Caco-2 (cell line): ENCODE results near the gene UQCRHL. TPM values are rescaled to one million over a fixed set of nuclear protein-coding genes. Genes with fewer than 3 reads are reported as not detected.
"Not testable (repeated sequence)": the region's sequence is repeated elsewhere in the genome, so short reads cannot be mapped to it uniquely, and the experiment has no call there.

ENCODE experiments used
- BruUV-seq: library from RNA; stranded (reverse); fragments of 400-500 nt; replicated peaks from 2 replicates; lab custom pipeline; 2021; lab: Mats Ljungman, UMichigan
- CTCF ChIA-PET: fragments of 300-600 bp; sonication (Branson Sonifier 250); formaldehyde crosslinking; loops from one replicate; lab custom pipeline; 2022; ENCODE audit warnings: antibody characterized with exemption; lab: Charles Lee
- POLR2A ChIA-PET: fragments of 300-600 bp; sonication (Branson Sonifier 250); formaldehyde crosslinking; loops from one replicate; lab custom pipeline; 2022; ENCODE audit warnings: antibody characterized with exemption; lab: Charles Lee
- DNase-seq, 2 experiments: peaks; one replicate each; pipeline versions ENCODE4 v3.0.0 to v3.0.0-alpha.2; 2020 to 2022
- H3K27me3 ChIP-seq: replicated peaks from 2 replicates; pipeline ENCODE4 v1.6.0; 2011; ENCODE audit warnings: low read length; ENCODE audit not compliant: control insufficient read depth, insufficient read depth
- H3K36me3 ChIP-seq: 2 replicates; pipeline ENCODE4 v1.5.1; 2011; ENCODE audit warnings: low read length; ENCODE audit not compliant: control insufficient read depth, insufficient read depth
- H3K4me1 ChIP-seq: fragments of 250-450 bp; sonication (Bioruptor Pico); 2 replicates; pipeline ENCODE4 v1.5.1; 2020; ENCODE audit warnings: mild to moderate bottlenecking
- H3K4me3 ChIP-seq: 2 replicates; pipeline ENCODE4 v1.5.1; 2011; ENCODE audit warnings: low read depth, mild to moderate bottlenecking, control low read depth, low read length
- H3K9me3 ChIP-seq: fragments of 250-450 bp; sonication (Bioruptor Pico); 2 replicates; pipeline ENCODE4 v1.5.1; 2020; ENCODE audit warnings: mild to moderate bottlenecking, moderate library complexity
- H3K27ac Mint-ChIP-seq: one replicate; pipeline ENCODE4 v1.8.0; 2022; ENCODE audit warnings: mixed read lengths; ENCODE audit not compliant: unreplicated experiment
- H3K27me3 Mint-ChIP-seq: one replicate; pipeline ENCODE4 v1.8.0; 2022; ENCODE audit warnings: mixed read lengths; ENCODE audit not compliant: insufficient read depth, unreplicated experiment
- H3K36me3 Mint-ChIP-seq: one replicate; pipeline ENCODE4 v1.8.0; 2022; ENCODE audit warnings: mild to moderate bottlenecking, mixed read lengths; ENCODE audit not compliant: insufficient read depth, unreplicated experiment
- H3K4me1 Mint-ChIP-seq: one replicate; pipeline ENCODE4 v1.8.0; 2022; ENCODE audit warnings: low read depth, mixed read lengths; ENCODE audit not compliant: unreplicated experiment
- H3K4me3 Mint-ChIP-seq: one replicate; pipeline ENCODE4 v1.8.0; 2022; ENCODE audit warnings: mild to moderate bottlenecking, moderate library complexity, mixed read lengths; ENCODE audit not compliant: unreplicated experiment
- H3K9me3 Mint-ChIP-seq: one replicate; pipeline ENCODE4 v1.8.0; 2022; ENCODE audit warnings: mixed read lengths; ENCODE audit not compliant: unreplicated experiment
- CTCF ChIP-seq, 2 experiments: fragments of 200-600 bp in 1 of 2; IDR thresholded peaks; 1 replicate in 1 of 2; 2 replicates in 1 of 2; pipeline versions ENCODE4 v1.5.1 to v1.8.0; 2011 to 2022; ENCODE audit warnings: antibody characterized with exemption in 1 of 2, control low read depth in 1 of 2, inconsistent platforms in 1 of 2, low read depth in 1 of 2, low read length in 1 of 2, mild to moderate bottlenecking in 1 of 2, moderate library complexity in 1 of 2; ENCODE audit not compliant: insufficient read depth in 1 of 2, severe bottlenecking in 1 of 2, unreplicated experiment in 1 of 2
- intact Hi-C: fragments of 100-400 bp; cut with micrococcal nuclease; formaldehyde crosslinking; loops from one replicate; pipeline ENCODE4 v1.10.0; 2022; ENCODE audit not compliant: unreplicated experiment
- total RNA-seq: library from RNA; stranded (reverse); gene quantifications from 2 replicates; pipeline ENCODE4 v1.2.3, GENCODE V29; 2022

The UQCRHL gene
- total RNA-seq, 1 experiment from 2014 or later, result 1.8 TPM

- ChIA-PET CTCF (interaction anchor here (0.6 to 2.4 kb wide), 6 partner anchors 9 to 41 kb away, joined by 3 to 17 read pairs (median 7); partner anchors contain the start of gene SPEN), POLR2A (interaction anchor here (0.6 to 1.6 kb wide), 8 partner anchors 14 to 41 kb away, joined by 4 to 39 read pairs (median 9); partner anchors contain the start of gene SPEN)
- Mint-ChIP-seq H3K4me1 (peaks cover 8% of the 10 kb centered on the region), H3K36me3 (peaks cover 10% of the 10 kb centered on the region), H3K9me3 (no peaks in the 10 kb centered on the region), H3K27ac (no peak overlapping the region), H3K27me3 (no peaks in the 10 kb centered on the region), H3K4me3 (peak overlapping the region; percentile 88)
- TF ChIP-seq CTCF (IDR thresholded peaks at IDR 0.05; ENCODE audit: insufficient read depth in 1 of 2, low read depth in 1 of 2, low read length in 1 of 2, severe bottlenecking in 1 of 2, unreplicated experiment in 1 of 2), result no peak
- no peak for DNase-seq
- H3K4me3 ChIP-seq, result peak overlapping the region; percentile 64
- H3K36me3 ChIP-seq, result no peaks in the 10 kb centered on the region
- no peaks in the 10 kb centered on the region for H3K27me3 ChIP-seq
- intact Hi-C loops, result loop anchor here (10.0 kb wide), 1 partner anchor 218 kb away; the partner anchor contains the start of gene DDI2
- no peaks in the 10 kb centered on the region for H3K9me3 ChIP-seq
- H3K4me1 ChIP-seq, result no peaks in the 10 kb centered on the region
- BruUV-seq, result no TSS peak
These were observed 25.7 kb upstream of the UQCRHL start for GRCh38 chr1:15833069-15833679.

GRCh38 chr1:15830258-15830657, 22.8 kb upstream of the UQCRHL start:
- Histone ChIP-seq H3K4me1 (no peaks in the 10 kb centered on the region), H3K4me3 (no peak overlapping the region), H3K27me3 (no peaks in the 10 kb centered on the region), H3K9me3 (no peaks in the 10 kb centered on the region), H3K36me3 (no peaks in the 10 kb centered on the region)
- peak overlapping the region; percentile 34 for H3K27ac Mint-ChIP-seq
- H3K9me3 Mint-ChIP-seq, result no peaks in the 10 kb centered on the region
- intact Hi-C loops, result loop anchor here (10.0 kb wide), 1 partner anchor 215 kb away; the partner anchor contains the start of gene DDI2
- no peak for DNase-seq
- ChIA-PET POLR2A (no interaction called here), CTCF (interaction anchor here (1.3 kb wide), 1 partner anchor 15 kb away, joined by 12 read pairs; no protein-coding TSS in a partner anchor)
- H3K27me3 Mint-ChIP-seq, result no peaks in the 10 kb centered on the region
- no TSS peak for BruUV-seq
- TF ChIP-seq CTCF (IDR thresholded peaks at IDR 0.05; ENCODE audit: insufficient read depth in 1 of 2, low read depth in 1 of 2, low read length in 1 of 2, severe bottlenecking in 1 of 2, unreplicated experiment in 1 of 2), result no peak
- H3K4me3 Mint-ChIP-seq, result no peak overlapping the region
- no peaks in the 10 kb centered on the region for H3K36me3 Mint-ChIP-seq
- H3K4me1 Mint-ChIP-seq, result peaks cover 8% of the 10 kb centered on the region

- H3K27me3 Mint-ChIP-seq, H3K9me3 ChIP-seq, H3K36me3 ChIP-seq, BruUV-seq, H3K9me3 Mint-ChIP-seq, DNase-seq, H3K4me3 Mint-ChIP-seq, H3K27ac Mint-ChIP-seq, H3K36me3 Mint-ChIP-seq, H3K4me3 ChIP-seq, intact Hi-C loops, POLR2A ChIA-PET, H3K4me1 ChIP-seq, H3K4me1 Mint-ChIP-seq, H3K27me3 ChIP-seq: not testable (repeated sequence)
- CTCF ChIA-PET, result interaction anchor here (1.3 kb wide), 1 partner anchor 13 kb away, joined by 12 read pairs; no protein-coding TSS in a partner anchor
These were observed 21.5 kb upstream of the UQCRHL start for GRCh38 chr1:15828931-15829330.

GRCh38 chr1:15827567-15827966, 20.1 kb upstream of the UQCRHL start:
- POLR2A ChIA-PET, H3K27me3 Mint-ChIP-seq, H3K27ac Mint-ChIP-seq, H3K9me3 ChIP-seq, H3K9me3 Mint-ChIP-seq, H3K27me3 ChIP-seq, H3K4me3 Mint-ChIP-seq, H3K4me3 ChIP-seq, H3K36me3 ChIP-seq, H3K4me1 Mint-ChIP-seq, H3K4me1 ChIP-seq, BruUV-seq, DNase-seq, intact Hi-C loops, H3K36me3 Mint-ChIP-seq, CTCF ChIA-PET: not testable (repeated sequence)
